ENCODE results near the gene C13orf42. TPM values are rescaled to one million over a fixed set of nuclear protein-coding genes. Genes with fewer than 3 reads are reported as not detected.

Gene C13orf42
- total RNA-seq, 1 experiment from 2014 or later, result not detected

- Histone ChIP-seq H3K79me2 (ENCODE audit: insufficient read depth, low read length) (no peaks in the 10 kb centered on the region), H3K9me2 (ENCODE audit: insufficient read depth) (no peaks in the 10 kb centered on the region), H3K27me3 (ENCODE audit: insufficient read depth, low read length) (no peaks in the 10 kb centered on the region), H4K20me1 (ENCODE audit: insufficient read depth) (no peaks in the 10 kb centered on the region), H3K36me3 (ENCODE audit: control insufficient read depth in 1 of 2, insufficient read depth in 2 of 2, low read length in 2 of 2) (no peaks in the 10 kb centered on the region), H3K4me1 (ENCODE audit: control insufficient read depth in 1 of 2, insufficient read depth in 2 of 2, low read length in 2 of 2) (peaks cover 4 to 8% of the 10 kb centered on the region in 2 experiments; a peak in 2 of 4 replicates), H3K4me3 (replicated peaks in 1 of 2; ENCODE audit: low read depth in 1 of 2, low read length in 2 of 2) (no peak overlapping the region), H3K9me3 (ENCODE audit: control insufficient read depth in 1 of 2, insufficient read depth in 1 of 2, low read depth in 1 of 2, low read length in 2 of 2) (no peaks in the 10 kb centered on the region), H2AFZ (ENCODE audit: low read depth, low read length, poor library complexity, severe bottlenecking) (peak overlapping the region; percentile 29), H3K4me2 (ENCODE audit: low read length) (peak overlapping the region; percentile 13; the same call in 1 of the 2 replicates), H3K27ac (ENCODE audit: low read depth, low read length) (no peak overlapping the region), H3K9ac (ENCODE audit: low read length) (no peak overlapping the region)
- DNase-seq (ENCODE audit: low read depth, low spot score) (peak; percentile 60), ATAC-seq (peak; percentile 96)
- TF ChIP-seq RAD21 (IDR thresholded peaks at IDR 0.05; ENCODE audit: low read depth) (peak; percentile 86), YY1 (IDR thresholded peaks at IDR 0.05; ENCODE audit: extremely low read depth, insufficient replicate concordance, low read depth, low read length) (peak; percentile 67), FOSL1 (IDR thresholded peaks at IDR 0.05; ENCODE audit: low read depth) (no peak), CTCF (IDR thresholded peaks at IDR 0.05 in 2 of 3, conservative IDR thresholded peaks at IDR 0.05 in 1 of 3; ENCODE audit: borderline replicate concordance in 1 of 3, insufficient read depth in 1 of 3, low read depth in 2 of 3, low read length in 2 of 3) (peak; percentile 82 to 96 (median 87))
- ChIA-PET POLR2A (interaction anchor here (1.5 to 1.7 kb wide), 2 partner anchors 161 to 672 kb away, joined by 8 read pairs; no protein-coding TSS in a partner anchor), CTCF (interaction anchor here (0.6 to 4.5 kb wide), 26 partner anchors 8 to 1477 kb away, joined by 3 to 125 read pairs (median 4); no protein-coding TSS in a partner anchor), RAD21 (ENCODE audit: low non-redundant PET in 1 of 2, low total read pairs in 2 of 2, uncharacterized antibody in 2 of 2, unreplicated experiment in 2 of 2) (interaction anchor here (0.5 to 2.3 kb wide), 6 partner anchors 17 to 672 kb away, joined by 3 to 19 read pairs (median 14); no protein-coding TSS in a partner anchor)
- intact Hi-C loops (cut with micrococcal nuclease), result loop anchor here (1.0 kb wide), 2 partner anchors 161 to 672 kb away; no protein-coding TSS in a partner anchor
- BruUV-seq (replicated peaks), result no TSS peak
These were observed 14.6 kb upstream of the C13orf42 start for GRCh38 chr13:51125495-51126226.
